ENCODE data around the gene SLC6A5.

SLC6A5 gene

DNA sequence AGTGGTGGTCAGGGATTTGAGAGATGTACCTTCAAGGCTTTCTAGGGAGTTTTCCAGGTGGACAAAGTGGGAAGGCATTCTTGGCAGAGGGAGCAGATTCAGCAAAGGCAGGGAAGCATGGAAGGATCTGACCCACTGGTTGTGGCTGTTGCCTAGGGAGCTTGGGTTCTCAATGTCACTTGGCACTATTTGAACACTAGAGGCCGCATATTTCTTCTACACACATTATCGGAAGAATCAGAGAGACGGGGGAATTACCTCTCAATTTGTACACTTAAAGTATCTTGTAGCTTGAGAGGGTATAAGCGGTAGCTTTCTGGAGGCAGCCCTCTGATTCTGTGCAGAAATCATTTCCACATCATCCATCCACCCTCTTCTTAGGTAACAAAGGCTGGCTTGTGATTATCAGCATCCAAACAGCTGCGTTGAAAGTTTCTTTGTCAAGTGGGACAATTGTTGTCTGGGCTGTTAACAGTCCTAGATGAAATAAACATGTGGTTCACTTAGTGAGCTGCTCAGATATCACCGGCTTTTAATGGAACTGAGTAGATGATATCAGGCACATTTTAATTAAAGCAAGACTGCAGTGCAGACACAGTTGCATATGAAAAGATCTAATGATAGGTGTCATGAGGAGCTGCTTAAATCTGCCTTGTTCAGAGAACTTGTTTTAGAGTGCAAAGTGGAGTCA is 72.6 kb downstream of the SLC6A5 start:
- no peak for DNase-seq

DNA sequence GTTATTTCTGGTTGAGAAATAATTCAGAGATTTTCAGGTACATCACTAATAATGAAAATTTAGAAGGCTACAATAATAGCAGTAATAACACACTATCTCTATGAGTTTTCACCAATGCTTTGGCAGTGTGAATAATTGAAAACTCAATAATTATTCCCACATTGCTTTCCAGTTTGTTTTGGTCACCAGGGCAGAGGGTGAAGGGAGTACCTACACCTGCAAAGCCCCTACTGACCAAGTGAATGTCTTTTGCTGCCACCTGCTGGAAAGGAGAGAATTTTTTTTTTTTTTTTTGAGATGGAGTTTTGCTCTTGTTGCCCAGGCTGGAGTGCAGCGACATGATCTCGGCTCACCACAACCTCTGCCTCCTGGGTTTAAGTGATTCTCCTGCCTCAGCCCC is 73.2 kb downstream of the SLC6A5 start:
- DNase-seq = no peak

DNA sequence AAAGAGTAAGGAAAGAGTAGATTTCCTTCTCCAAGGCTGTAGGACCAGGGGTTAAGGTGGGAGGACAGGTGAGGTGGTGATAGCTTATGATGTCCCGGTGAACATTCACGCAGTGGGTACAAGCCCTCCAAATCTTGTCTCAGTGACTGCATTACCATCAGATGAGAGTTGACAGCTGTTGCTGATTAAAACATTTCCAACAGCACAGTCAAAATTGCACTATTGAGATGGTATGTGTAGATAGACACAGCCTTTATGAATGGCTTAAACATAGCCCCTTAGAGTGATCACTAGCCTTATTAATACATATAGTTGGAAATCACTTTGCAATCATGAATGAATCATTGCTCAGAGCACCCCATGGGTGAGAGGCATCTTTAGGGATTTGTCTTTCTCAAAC is 77.2 kb downstream of the SLC6A5 start:
- no peak for DNase-seq

DNA sequence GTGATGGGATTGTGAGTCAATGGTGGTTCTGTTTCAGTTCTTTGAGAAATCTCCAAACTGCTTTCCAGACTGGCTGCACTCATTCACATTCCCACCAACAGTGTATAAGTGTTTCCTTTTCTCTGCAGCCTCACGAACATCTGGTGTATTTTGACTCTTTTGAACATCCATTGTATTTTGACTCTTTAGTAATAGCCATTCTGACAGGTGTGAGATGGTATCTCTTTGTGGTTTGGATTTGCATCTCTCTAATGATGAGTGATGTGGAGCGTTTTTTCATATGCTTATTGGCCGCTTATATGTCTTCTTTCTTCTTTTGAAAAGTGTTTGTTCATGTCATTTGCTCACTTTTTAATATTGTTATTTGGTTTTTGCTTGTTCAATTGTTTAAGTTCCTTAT is 89.4 kb downstream of the SLC6A5 start:
- DNase-seq = no peak

DNA sequence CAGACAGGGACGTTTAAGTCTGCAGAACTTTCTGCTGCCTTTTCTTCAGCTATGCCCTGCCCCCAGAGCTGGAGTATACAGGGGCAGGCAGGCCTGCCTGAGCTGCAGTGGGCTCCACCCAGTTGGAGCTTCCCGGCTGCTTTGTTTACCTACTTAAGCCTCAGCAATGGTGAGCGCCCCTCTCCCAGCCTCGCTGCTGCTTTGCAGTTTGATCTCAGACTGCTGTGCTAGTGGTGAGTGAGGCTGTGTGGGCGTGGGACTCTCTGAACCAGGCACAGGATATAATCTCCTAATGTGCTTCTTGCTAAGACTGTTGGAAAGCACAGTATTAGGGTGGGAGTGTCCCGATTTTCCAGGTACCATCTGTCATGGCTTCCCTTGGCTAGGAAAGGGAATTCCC is 108.5 kb downstream of the SLC6A5 start:
- no peak for DNase-seq

All from CD4-positive, alpha-beta T cell treated with Interleukin-4 for 1 hour (primary cell).